Fibroblast of pulmonary artery (primary cell): ENCODE data around the gene ITPRIP.

Source experiments
- DNase-seq: peaks from one replicate; pipeline ENCODE4 v3.0.0-alpha.2; 2010; ENCODE audit warnings: low read depth
- H3K4me3 ChIP-seq: replicated peaks from 2 replicates; pipeline ENCODE4 v1.5.1; 2011; ENCODE audit warnings: low read depth, mild to moderate bottlenecking, control low read depth, low read length, moderate library complexity
- CTCF ChIP-seq: IDR thresholded peaks from 2 replicates; pipeline ENCODE4 v1.5.1; 2011; ENCODE audit warnings: mild to moderate bottlenecking, control low read depth, low read length, inconsistent platforms; ENCODE audit errors: missing control alignments

ITPRIP gene

GRCh38 chr10:104342941-104343411 lies 4.7 kb upstream of the ITPRIP start:
- TF ChIP-seq CTCF, result no peak
- H3K4me3 ChIP-seq, result no peak overlapping the region
- peak; percentile 56 for DNase-seq

- no peak for TF ChIP-seq CTCF
- no peak for DNase-seq
- H3K4me3 ChIP-seq, result no peak overlapping the region
These were observed 2.4 kb upstream of the ITPRIP start for GRCh38 chr10:104340641-104341040.

- H3K4me3 ChIP-seq, result peak overlapping the region; percentile 93
- no peak for DNase-seq
- TF ChIP-seq CTCF, result no peak
These were observed 1.9 kb upstream of the ITPRIP start for GRCh38 chr10:104340111-104340526.

GRCh38 chr10:104339469-104340110 lies 1.3 kb upstream of the ITPRIP start:
- H3K4me3 ChIP-seq, result peak overlapping the region; percentile 93
- no peak for TF ChIP-seq CTCF
- DNase-seq, result peak; percentile 83

GRCh38 chr10:104337521-104337984 lies 712 bp downstream of the ITPRIP start:
- TF ChIP-seq CTCF, result no peak
- H3K4me3 ChIP-seq, result peak overlapping the region; percentile 93
- peak; percentile 54 for DNase-seq

GRCh38 chr10:104336821-104337467 lies 1.3 kb downstream of the ITPRIP start:
- DNase-seq, result peak; percentile 76
- no peak for TF ChIP-seq CTCF
- peak overlapping the region; percentile 93 for H3K4me3 ChIP-seq
